Neural progenitor cell (in vitro differentiated cells): ENCODE measurements around the gene CRIP1. TPM values are rescaled to one million over a fixed set of nuclear protein-coding genes. Genes with fewer than 3 reads are reported as not detected.

Source experiments
- DNase-seq: peaks from one replicate; pipeline ENCODE4 v3.0.0-alpha.2; 2016; ENCODE audit warnings: low spot score
- H2AFZ ChIP-seq: fragments of 200-600 bp; sonication (generic); replicated peaks from 2 replicates; pipeline ENCODE4 v1.6.1; 2016; ENCODE audit warnings: antibody characterized with exemption
- H3F3A ChIP-seq: fragments of 200-600 bp; sonication (generic); 2 replicates; pipeline ENCODE4 v1.6.1; 2016; ENCODE audit warnings: antibody characterized with exemption, low read depth
- H3K27ac ChIP-seq: fragments of 200-600 bp; sonication (generic); 2 replicates; pipeline ENCODE4 v1.5.1; 2016; ENCODE audit warnings: mild to moderate bottlenecking
- H3K27me3 ChIP-seq: fragments of 200-600 bp; sonication (generic); 2 replicates; pipeline ENCODE4 v1.6.1; 2016; ENCODE audit warnings: mild to moderate bottlenecking, moderate library complexity
- H3K36me3 ChIP-seq: fragments of 200-600 bp; sonication (generic); 2 replicates; pipeline ENCODE4 v1.5.1; 2016
- H3K4me1 ChIP-seq: fragments of 200-600 bp; sonication (generic); 2 replicates; pipeline ENCODE4 v1.6.1; 2016; ENCODE audit warnings: mixed run types
- H3K4me2 ChIP-seq: fragments of 200-600 bp; sonication (generic); 2 replicates; pipeline ENCODE4 v1.6.1; 2016
- H3K4me3 ChIP-seq: fragments of 200-600 bp; sonication (generic); 2 replicates; pipeline ENCODE4 v1.5.1; 2016
- H3K79me2 ChIP-seq: fragments of 200-600 bp; sonication (generic); 2 replicates; pipeline ENCODE4 v1.6.1; 2016; ENCODE audit warnings: low read depth
- H3K9ac ChIP-seq: fragments of 200-600 bp; sonication (generic); 2 replicates; pipeline ENCODE4 v1.6.1; 2016
- H3K9me3 ChIP-seq: fragments of 200-600 bp; sonication (generic); 2 replicates; pipeline ENCODE4 v1.5.1; 2016; ENCODE audit warnings: low read depth
- H4K20me1 ChIP-seq: fragments of 200-600 bp; sonication (generic); 2 replicates; pipeline ENCODE4 v1.6.1; 2016; ENCODE audit warnings: low read depth
- H3K27ac Mint-ChIP-seq: 3 replicates; pipeline ENCODE4 v1.8.0; 2021; ENCODE audit warnings: mixed read lengths
- H3K27me3 Mint-ChIP-seq: 2 replicates; pipeline ENCODE4 v1.8.0; 2022; ENCODE audit warnings: low read depth, mild to moderate bottlenecking, inconsistent platforms, moderate library complexity, mixed read lengths; ENCODE audit not compliant: insufficient read depth
- H3K36me3 Mint-ChIP-seq: 3 replicates; pipeline ENCODE4 v1.8.0; 2021; ENCODE audit warnings: mixed read lengths
- H3K4me1 Mint-ChIP-seq: 3 replicates; pipeline ENCODE4 v1.8.0; 2021; ENCODE audit warnings: mixed read lengths
- H3K4me3 Mint-ChIP-seq: 3 replicates; pipeline ENCODE4 v1.8.0; 2021; ENCODE audit warnings: mild to moderate bottlenecking, moderate library complexity, mixed read lengths
- H3K9me3 Mint-ChIP-seq: 3 replicates; pipeline ENCODE4 v1.8.0; 2020; ENCODE audit warnings: mixed read lengths
- CTCF ChIP-seq: fragments of 200-600 bp; sonication (generic); IDR thresholded peaks from 2 replicates; pipeline ENCODE4 v1.5.1; 2017; ENCODE audit warnings: antibody characterized with exemption, mild to moderate bottlenecking
- EZH2 ChIP-seq: fragments of 200-600 bp; sonication (generic); IDR thresholded peaks from 2 replicates; pipeline ENCODE4 v1.6.1; 2017; ENCODE audit warnings: antibody characterized with exemption, mild to moderate bottlenecking, moderate library complexity
- EZH2phosphoT487 ChIP-seq: fragments of 200-600 bp; sonication (generic); IDR thresholded peaks from 2 replicates; pipeline ENCODE4 v1.6.1; 2017; ENCODE audit warnings: antibody characterized with exemption
- total RNA-seq: library from RNA; depleted of rRNA; stranded (reverse); fragments of >200 nt; gene quantifications from 2 replicates; pipeline ENCODE4 v1.2.3, GENCODE V29; 2015; ENCODE audit warnings: low replicate concordance

The CRIP1 gene
- total RNA-seq, 1 donor from 2014 or later, result not detected

- H3K4me1 ChIP-seq, result no peaks in the 10 kb centered on the region
- H3K27me3 ChIP-seq, result no peaks in the 10 kb centered on the region
- Mint-ChIP-seq H3K9me3 (no peaks in the 10 kb centered on the region), H3K4me1 (no peaks in the 10 kb centered on the region), H3K36me3 (peaks cover 10% of the 10 kb centered on the region), H3K27ac (no peak overlapping the region), H3K27me3 (peaks cover 4% of the 10 kb centered on the region), H3K4me3 (no peak overlapping the region)
- TF ChIP-seq EZH2phosphoT487 (no peak), EZH2 (no peak), CTCF (no peak)
- DNase-seq, result no peak
- H3K36me3 ChIP-seq, result no peaks in the 10 kb centered on the region
- no peaks in the 10 kb centered on the region for H3K9me3 ChIP-seq
- no peak overlapping the region for H3K27ac ChIP-seq
- peaks cover 10% of the 10 kb centered on the region for H4K20me1 ChIP-seq
- no peak overlapping the region for H3K4me2 ChIP-seq
- no peak overlapping the region for H3K4me3 ChIP-seq
- no peak overlapping the region for H3K9ac ChIP-seq
- no peaks in the 10 kb centered on the region for H3F3A ChIP-seq
- H2AFZ ChIP-seq, result no peak overlapping the region
- H3K79me2 ChIP-seq, result no peaks in the 10 kb centered on the region
Measured at GRCh38 chr14:105455766-105456660, 30.7 kb upstream of the CRIP1 start.

GRCh38 chr14:105456736-105457617 lies 29.7 kb upstream of the CRIP1 start:
- no peak overlapping the region for H3K9ac ChIP-seq
- no peak overlapping the region for H3K4me3 Mint-ChIP-seq
- H3K4me2 ChIP-seq, result no peak overlapping the region
- H3K27ac Mint-ChIP-seq, result no peak overlapping the region
- no peaks in the 10 kb centered on the region for H3F3A ChIP-seq
- no peaks in the 10 kb centered on the region for H3K4me1 Mint-ChIP-seq
- no peak for TF ChIP-seq CTCF
- no peak for TF ChIP-seq EZH2phosphoT487
- TF ChIP-seq EZH2, result no peak
- H3K79me2 ChIP-seq, result no peaks in the 10 kb centered on the region
- H3K27ac ChIP-seq, result no peak overlapping the region
- no peaks in the 10 kb centered on the region for H3K9me3 ChIP-seq
- H3K27me3 Mint-ChIP-seq, result peaks cover 6% of the 10 kb centered on the region
- H4K20me1 ChIP-seq, result peaks cover 10% of the 10 kb centered on the region
- H3K4me3 ChIP-seq, result no peak overlapping the region
- no peaks in the 10 kb centered on the region for H3K27me3 ChIP-seq
- DNase-seq, result no peak
- H3K36me3 ChIP-seq, result no peaks in the 10 kb centered on the region
- H3K4me1 ChIP-seq, result no peaks in the 10 kb centered on the region
- H3K9me3 Mint-ChIP-seq, result no peaks in the 10 kb centered on the region
- peaks cover 17% of the 10 kb centered on the region for H3K36me3 Mint-ChIP-seq
- H2AFZ ChIP-seq, result no peak overlapping the region

- Histone ChIP-seq H3F3A (no peaks in the 10 kb centered on the region), H3K4me1 (no peaks in the 10 kb centered on the region), H3K79me2 (no peaks in the 10 kb centered on the region), H3K36me3 (no peaks in the 10 kb centered on the region), H3K27ac (no peak overlapping the region), H3K4me3 (no peak overlapping the region), H2AFZ (no peak overlapping the region), H3K9ac (no peak overlapping the region), H3K9me3 (no peaks in the 10 kb centered on the region), H3K27me3 (no peaks in the 10 kb centered on the region), H4K20me1 (peaks cover 10% of the 10 kb centered on the region), H3K4me2 (no peak overlapping the region)
- Mint-ChIP-seq H3K9me3 (no peaks in the 10 kb centered on the region), H3K4me3 (no peak overlapping the region), H3K27ac (no peak overlapping the region), H3K27me3 (peaks cover 5% of the 10 kb centered on the region), H3K36me3 (peaks cover 14% of the 10 kb centered on the region), H3K4me1 (no peaks in the 10 kb centered on the region)
- DNase-seq, result no peak
- TF ChIP-seq EZH2 (no peak), CTCF (no peak)
Measured at GRCh38 chr14:105458010-105458409, 28.7 kb upstream of the CRIP1 start.
